PC-9 (cell line): ENCODE data around the gene CSTA. TPM values are rescaled to one million over a fixed set of nuclear protein-coding genes. Genes with fewer than 3 reads are reported as not detected.

ENCODE experiments used
- BruUV-seq: library from RNA; stranded (reverse); fragments of 400-500 nt; replicated peaks from 2 replicates; lab custom pipeline; 2021; lab: Mats Ljungman, UMichigan
- CTCF ChIA-PET: fragments of 300-600 bp; sonication (Branson Sonifier 250); formaldehyde crosslinking; loops from one replicate; lab custom pipeline; 2022; ENCODE audit warnings: antibody characterized with exemption; lab: Charles Lee
- POLR2A ChIA-PET: fragments of 300-600 bp; sonication (Branson Sonifier 250); formaldehyde crosslinking; loops from one replicate; lab custom pipeline; 2022; ENCODE audit warnings: antibody characterized with exemption; ENCODE audit not compliant: unreplicated experiment; lab: Charles Lee
- DNase-seq, 2 experiments: peaks; one replicate each; pipeline versions ENCODE4 v3.0.0 to v3.0.0-alpha.2; 2015 to 2022; ENCODE audit warnings: mixed read lengths in 1 of 2
- H2AFZ ChIP-seq: fragments of 200-600 bp; sonication (generic); 2 replicates; pipeline ENCODE4 v1.8.1; 2017; ENCODE audit warnings: antibody characterized with exemption
- H3F3A ChIP-seq: fragments of 200-600 bp; sonication (generic); 2 replicates; pipeline ENCODE4 v1.8.1; 2017; ENCODE audit warnings: antibody characterized with exemption, mild to moderate bottlenecking, low read depth; ENCODE audit not compliant: insufficient read depth
- H3K27ac ChIP-seq: fragments of 200-600 bp; sonication (generic); 2 replicates; pipeline ENCODE4 v1.6.1; 2016; ENCODE audit warnings: mixed run types
- H3K27me3 ChIP-seq: fragments of 200-600 bp; sonication (generic); 2 replicates; pipeline ENCODE4 v1.6.1; 2016; ENCODE audit warnings: low read depth, mixed run types; ENCODE audit not compliant: insufficient read depth
- H3K36me3 ChIP-seq: fragments of 200-600 bp; sonication (generic); 2 replicates; pipeline ENCODE4 v1.6.1; 2016; ENCODE audit warnings: low read depth, mixed run types
- H3K4me1 ChIP-seq: fragments of 200-600 bp; sonication (generic); replicated peaks from 2 replicates; pipeline ENCODE4 v1.6.1; 2016; ENCODE audit warnings: mixed run types; ENCODE audit not compliant: insufficient read depth
- H3K4me2 ChIP-seq: fragments of 200-600 bp; sonication (generic); 2 replicates; pipeline ENCODE4 v1.6.1; 2017; ENCODE audit warnings: mixed run types
- H3K4me3 ChIP-seq: fragments of 200-600 bp; sonication (generic); 2 replicates; pipeline ENCODE4 v1.6.1; 2016; ENCODE audit warnings: mixed run types
- H3K79me2 ChIP-seq: fragments of 200-600 bp; sonication (generic); 2 replicates; pipeline ENCODE4 v1.6.1; 2017; ENCODE audit warnings: low read depth, mixed run types
- H3K9me2 ChIP-seq: fragments of 200-600 bp; sonication (generic); 2 replicates; pipeline ENCODE4 v1.8.1; 2017; ENCODE audit warnings: mild to moderate bottlenecking; ENCODE audit not compliant: insufficient read depth
- H3K9me3 ChIP-seq: fragments of 200-600 bp; sonication (generic); 2 replicates; pipeline ENCODE4 v1.8.1; 2016; ENCODE audit warnings: low read depth; ENCODE audit not compliant: insufficient read depth
- H4K20me1 ChIP-seq: fragments of 200-600 bp; sonication (generic); 2 replicates; pipeline ENCODE4 v1.8.1; 2017; ENCODE audit not compliant: insufficient read depth
- EZH2 ChIP-seq: fragments of 200-600 bp; sonication (generic); IDR thresholded peaks from 2 replicates; pipeline ENCODE4 v1.8.0; 2017; ENCODE audit warnings: antibody characterized with exemption, low read depth
- intact Hi-C: fragments of 100-400 bp; cut with micrococcal nuclease; formaldehyde crosslinking; loops from one replicate; pipeline ENCODE4 v1.10.0; 2022; ENCODE audit not compliant: unreplicated experiment
- total RNA-seq: library from RNA; stranded (reverse); gene quantifications from 2 replicates; pipeline ENCODE4 v1.2.3, GENCODE V29; 2021
- TF ChIP-seq, protein P1 (sequence below): fragments of 200-600 bp; sonication (generic); conservative IDR thresholded peaks from 2 replicates; pipeline ENCODE4 v1.6.1; 2017; ENCODE audit warnings: mixed run types, antibody characterized with exemption, mild to moderate bottlenecking, moderate library complexity

The CSTA gene
- total RNA-seq, 1 experiment from 2014 or later = 16.8 TPM

DNA sequence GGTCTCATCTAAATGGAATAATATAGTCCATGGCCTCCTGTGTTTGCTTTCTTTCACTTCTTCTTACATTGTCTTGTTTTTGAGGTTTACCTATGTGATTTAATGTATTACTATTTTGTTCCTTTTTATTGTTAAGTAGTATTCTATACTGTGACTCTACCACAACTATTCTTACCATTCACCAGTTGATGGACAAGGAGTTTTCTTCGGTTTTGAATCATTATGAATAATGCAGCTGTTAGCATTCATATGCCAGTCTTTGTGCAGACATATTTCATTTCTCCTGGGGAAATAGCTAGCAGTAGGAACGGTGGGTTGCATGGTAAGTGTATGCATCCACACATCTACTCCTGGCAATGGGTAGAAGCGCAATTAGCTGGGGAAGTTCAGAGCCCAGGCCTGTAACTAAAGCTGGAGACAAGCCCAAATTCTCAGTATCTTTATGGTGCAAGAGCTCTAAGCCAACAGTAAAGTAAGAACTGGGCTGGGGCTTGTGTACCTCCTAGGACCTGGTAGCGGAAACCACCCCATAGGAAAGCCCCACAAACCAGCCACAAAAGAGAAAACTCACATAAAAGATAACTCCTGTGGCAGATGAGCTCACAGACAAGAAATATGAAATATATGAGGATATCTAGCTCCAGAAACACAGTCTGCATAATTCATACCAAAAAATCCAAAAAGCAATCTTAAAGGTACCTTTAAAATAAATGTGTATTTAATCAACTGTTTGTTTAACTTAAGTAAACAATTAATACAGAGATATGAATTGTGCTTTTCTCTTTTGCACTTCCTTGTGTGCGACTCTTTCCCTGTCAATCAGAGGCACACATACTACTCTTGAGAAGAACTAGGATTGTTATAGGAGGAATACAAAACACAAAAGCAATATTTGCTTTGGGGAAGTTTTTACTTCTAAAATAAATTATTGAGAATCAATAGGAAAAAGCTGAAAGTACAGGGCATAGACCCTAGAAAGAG is 2.7 kb upstream of the CSTA start:
- Histone ChIP-seq H3K4me1 (peaks cover 18% of the 10 kb centered on the region), H2AFZ (no peak overlapping the region), H3K9me2 (no peaks in the 10 kb centered on the region), H3K36me3 (no peaks in the 10 kb centered on the region), H3K79me2 (no peaks in the 10 kb centered on the region), H3K4me3 (no peak overlapping the region), H4K20me1 (no peaks in the 10 kb centered on the region), H3F3A (peaks cover 12% of the 10 kb centered on the region; the same call in 1 of the 2 replicates), H3K27me3 (no peaks in the 10 kb centered on the region), H3K9me3 (peaks cover 4% of the 10 kb centered on the region; the same call in 1 of the 2 replicates), H3K27ac (no peak overlapping the region), H3K4me2 (no peak overlapping the region)
- BruUV-seq = no TSS peak
- CTCF ChIA-PET = no interaction called here
- POLR2A ChIA-PET = interaction anchor here (0.5 kb wide), 2 partner anchors 41 to 62 kb away, joined by 3 read pairs; partner anchors contain the start of gene FAM162A
- TF ChIP-seq, protein P1, sequence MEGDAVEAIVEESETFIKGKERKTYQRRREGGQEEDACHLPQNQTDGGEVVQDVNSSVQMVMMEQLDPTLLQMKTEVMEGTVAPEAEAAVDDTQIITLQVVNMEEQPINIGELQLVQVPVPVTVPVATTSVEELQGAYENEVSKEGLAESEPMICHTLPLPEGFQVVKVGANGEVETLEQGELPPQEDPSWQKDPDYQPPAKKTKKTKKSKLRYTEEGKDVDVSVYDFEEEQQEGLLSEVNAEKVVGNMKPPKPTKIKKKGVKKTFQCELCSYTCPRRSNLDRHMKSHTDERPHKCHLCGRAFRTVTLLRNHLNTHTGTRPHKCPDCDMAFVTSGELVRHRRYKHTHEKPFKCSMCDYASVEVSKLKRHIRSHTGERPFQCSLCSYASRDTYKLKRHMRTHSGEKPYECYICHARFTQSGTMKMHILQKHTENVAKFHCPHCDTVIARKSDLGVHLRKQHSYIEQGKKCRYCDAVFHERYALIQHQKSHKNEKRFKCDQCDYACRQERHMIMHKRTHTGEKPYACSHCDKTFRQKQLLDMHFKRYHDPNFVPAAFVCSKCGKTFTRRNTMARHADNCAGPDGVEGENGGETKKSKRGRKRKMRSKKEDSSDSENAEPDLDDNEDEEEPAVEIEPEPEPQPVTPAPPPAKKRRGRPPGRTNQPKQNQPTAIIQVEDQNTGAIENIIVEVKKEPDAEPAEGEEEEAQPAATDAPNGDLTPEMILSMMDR = no peak
- TF ChIP-seq EZH2 = no peak
- intact Hi-C loops = no loop called here
- no peak for DNase-seq

DNA sequence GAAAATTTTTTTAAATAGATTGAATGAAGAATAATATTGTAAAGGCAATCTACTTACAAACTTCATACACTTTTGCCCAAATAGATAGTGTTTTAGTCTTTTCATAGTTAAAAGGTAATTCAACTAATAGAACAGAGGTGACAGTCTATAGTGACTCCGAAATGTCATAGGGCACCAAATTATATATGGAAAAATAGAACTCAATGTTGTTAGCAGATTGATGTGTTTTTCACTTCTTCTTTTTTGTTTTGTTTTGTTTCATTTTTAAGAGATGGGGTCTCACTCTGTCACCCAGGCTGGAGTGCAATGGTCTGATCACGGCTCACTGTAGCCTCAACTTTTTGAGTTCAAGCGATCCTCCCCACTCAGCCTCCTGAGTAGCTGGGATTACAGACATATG is 721 bp downstream of the CSTA start:
- ChIA-PET POLR2A (interaction anchor here (0.5 kb wide), 2 partner anchors 8 to 487 kb away, joined by 3 to 14 read pairs; no protein-coding TSS in a partner anchor), CTCF (no interaction called here)
- H3K4me2 ChIP-seq = no peak overlapping the region
- TF ChIP-seq, protein P1 = no peak
- no peak for TF ChIP-seq EZH2
- no peak overlapping the region for H3K4me3 ChIP-seq
- no peak overlapping the region for H3K27ac ChIP-seq
- no peak overlapping the region for H2AFZ ChIP-seq
- TSS peak; percentile 67 for BruUV-seq
- H4K20me1 ChIP-seq = no peaks in the 10 kb centered on the region
- intact Hi-C loops = no loop called here
- H3K9me3 ChIP-seq = no peaks in the 10 kb centered on the region
- no peaks in the 10 kb centered on the region for H3K4me1 ChIP-seq
- H3K9me2 ChIP-seq = no peaks in the 10 kb centered on the region
- no peak for DNase-seq
- no peaks in the 10 kb centered on the region for H3K27me3 ChIP-seq
- H3K79me2 ChIP-seq = no peaks in the 10 kb centered on the region
- no peaks in the 10 kb centered on the region for H3K36me3 ChIP-seq
- no peaks in the 10 kb centered on the region for H3F3A ChIP-seq

DNA sequence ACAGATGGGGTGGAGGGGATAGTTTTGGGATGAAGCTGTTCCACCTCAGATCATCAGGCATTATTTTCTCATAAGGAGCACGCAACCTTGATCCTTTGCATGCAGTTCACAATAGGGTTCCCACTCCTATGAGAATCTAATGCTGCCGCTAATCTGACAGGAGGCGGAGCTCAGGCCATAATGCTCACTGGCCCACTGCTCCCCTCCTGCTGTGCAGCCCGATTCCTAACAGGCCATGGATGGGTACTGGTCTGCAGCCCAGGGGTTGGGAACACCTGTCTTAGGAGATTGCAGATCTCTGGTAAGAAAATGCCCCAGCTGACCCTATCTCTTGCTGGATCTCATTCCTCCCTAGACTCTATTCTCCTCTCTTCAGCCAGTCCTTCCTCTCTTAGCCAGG is 6.8 kb downstream of the CSTA start:
- no peaks in the 10 kb centered on the region for H3K36me3 ChIP-seq

More for the DNA sequence above, 6.8 kb downstream of the CSTA start:
- CTCF ChIA-PET = no interaction called here
- Histone ChIP-seq H3K9me2 (no peaks in the 10 kb centered on the region), H3K27me3 (no peaks in the 10 kb centered on the region), H2AFZ (no peak overlapping the region), H3F3A (no peaks in the 10 kb centered on the region), H3K4me1 (no peaks in the 10 kb centered on the region), H3K4me2 (no peak overlapping the region), H3K79me2 (no peaks in the 10 kb centered on the region), H3K27ac (no peak overlapping the region), H3K9me3 (no peaks in the 10 kb centered on the region), H4K20me1 (no peaks in the 10 kb centered on the region), H3K4me3 (no peak overlapping the region)
- POLR2A ChIA-PET = no interaction called here
- no TSS peak for BruUV-seq
- intact Hi-C loops = no loop called here
- no peak for TF ChIP-seq EZH2
- TF ChIP-seq, protein P1 = no peak
- no peak for DNase-seq
